GM18867 (cell line): ENCODE results near the gene STOX2.
"Not testable (repeated sequence)": the region's sequence is repeated elsewhere in the genome, so short reads cannot be mapped to it uniquely, and the experiment has no call there.

Experiments used
- ATAC-seq: cut with Tn5 transposase; IDR thresholded peaks from one replicate; pipeline ENCODE4 v1.9.1; 2021; ENCODE audit warnings: mild to moderate bottlenecking, moderate library complexity; ENCODE audit not compliant: unreplicated experiment

The STOX2 gene

GRCh38 chr4:183932576-183932975 lies 27.5 kb downstream of the STOX2 start:
- ATAC-seq = no peak

- no peak for ATAC-seq
Measured at GRCh38 chr4:183934761-183935160, 29.7 kb downstream of the STOX2 start.

DNA sequence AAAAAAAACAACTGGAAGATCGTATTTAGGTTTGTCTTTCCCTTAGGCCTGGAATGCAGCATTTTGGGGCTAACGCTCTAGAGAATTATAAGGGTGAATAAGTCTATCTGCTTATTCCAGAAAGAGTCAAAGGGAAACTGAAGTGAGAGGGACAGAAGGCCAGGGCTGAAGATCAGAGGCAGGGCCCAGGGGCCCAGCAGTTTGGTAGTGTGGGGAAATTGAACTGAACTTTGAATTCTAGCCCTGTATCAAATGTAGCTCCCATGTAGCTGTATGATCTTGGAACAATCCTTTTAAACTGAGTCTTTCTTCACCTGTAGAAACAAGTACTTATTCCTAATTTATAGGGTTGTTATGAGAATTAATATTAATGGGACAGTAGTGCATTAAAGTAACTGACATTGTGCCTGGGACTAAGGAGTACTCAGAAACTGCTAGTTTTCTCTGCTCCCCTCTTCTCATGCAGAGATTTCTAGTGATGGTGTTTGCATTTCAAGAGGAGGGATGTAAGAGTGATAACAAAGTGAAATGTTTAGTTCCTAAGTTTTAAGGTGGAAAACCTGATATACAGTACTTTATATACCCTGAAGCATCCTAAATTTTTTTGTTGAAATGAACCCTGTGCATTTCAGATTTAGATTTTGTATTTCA lies 30.4 kb downstream of the STOX2 start:
- no peak for ATAC-seq

DNA sequence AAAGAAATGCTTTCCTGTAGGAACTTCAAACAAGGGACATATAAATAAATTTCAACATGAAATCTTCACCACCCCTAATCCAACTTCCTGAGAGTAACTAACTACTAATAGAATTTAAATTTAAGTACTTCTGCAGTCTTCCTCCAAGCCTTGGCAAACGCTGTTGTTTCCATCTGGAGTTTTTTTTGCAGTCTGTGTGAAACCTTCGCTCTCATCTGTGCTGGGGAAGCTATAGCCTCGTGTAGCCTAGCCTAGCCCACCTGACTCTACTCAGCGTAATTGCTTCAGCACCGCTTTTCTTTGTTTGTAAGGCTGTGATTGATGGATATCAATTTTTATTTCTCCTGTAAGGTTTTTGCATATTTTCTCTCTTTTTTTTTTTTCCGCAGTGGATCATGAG lies 30.9 kb downstream of the STOX2 start:
- ATAC-seq = no peak

GRCh38 chr4:183936574-183937345 lies 31.7 kb downstream of the STOX2 start:
- ATAC-seq = no peak

- no peak for ATAC-seq
Measured at GRCh38 chr4:183940864-183941263, 35.8 kb downstream of the STOX2 start.

DNA sequence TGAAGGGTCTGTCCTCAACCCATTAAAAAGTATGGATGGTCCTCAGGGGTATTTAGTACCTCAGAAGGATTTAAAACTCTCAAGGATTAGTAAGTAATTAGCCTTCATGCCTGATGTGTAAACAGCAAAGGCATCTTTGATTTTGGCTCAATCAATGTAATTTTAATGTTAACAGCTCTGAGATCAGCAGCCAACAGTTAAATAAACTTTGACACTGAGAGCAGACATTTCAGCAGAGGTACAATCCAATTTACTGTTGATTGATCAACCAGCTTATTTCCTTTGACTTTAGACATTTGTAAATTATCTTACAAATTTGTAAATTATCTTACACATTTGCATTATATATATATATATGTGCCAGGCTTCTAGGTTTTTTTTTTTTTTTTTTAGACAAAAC lies 36.9 kb downstream of the STOX2 start:
- ATAC-seq = no peak

DNA sequence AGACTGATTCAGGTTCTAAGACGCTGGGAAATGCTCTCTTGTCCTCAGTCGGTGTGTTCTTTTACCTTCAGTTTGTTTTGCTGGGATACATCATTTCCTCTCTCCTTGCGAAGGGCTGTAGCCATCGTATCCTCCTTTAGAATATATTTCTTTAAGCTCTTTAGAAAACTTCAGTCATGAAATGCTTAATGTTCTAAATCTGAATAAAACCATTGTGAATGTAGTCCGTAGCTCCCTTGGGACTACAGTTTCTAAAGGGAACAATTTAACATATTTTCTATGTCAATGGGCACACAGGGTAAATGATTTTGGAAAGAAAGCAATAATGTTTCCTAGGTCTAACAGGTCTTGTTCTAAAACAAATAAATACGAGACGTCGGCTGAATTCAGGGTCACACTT lies 40.6 kb downstream of the STOX2 start:
- ATAC-seq = no peak

DNA sequence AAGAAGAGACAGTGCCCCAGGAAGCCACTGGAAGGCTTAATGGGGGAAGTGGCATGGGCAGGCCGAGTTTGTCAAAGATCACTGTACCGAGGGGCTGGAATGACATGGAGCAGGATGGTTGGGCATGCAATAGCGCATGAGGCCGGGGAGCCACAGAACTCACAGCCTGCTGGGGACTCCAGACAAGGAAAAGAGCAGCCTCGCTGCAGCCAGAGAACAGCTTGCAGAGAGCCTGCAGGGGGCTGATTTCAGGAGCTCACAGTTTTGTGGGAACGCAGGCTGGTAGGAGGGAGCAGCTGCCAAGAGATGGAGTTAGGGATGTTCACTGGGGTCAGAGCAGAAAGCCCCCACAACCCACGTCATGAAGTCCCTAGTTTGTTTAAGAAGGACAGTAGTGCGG lies 45.4 kb downstream of the STOX2 start:
- ATAC-seq = no peak

GRCh38 chr4:183952652-183953051 lies 47.5 kb downstream of the STOX2 start:
- ATAC-seq = not testable (repeated sequence)

DNA sequence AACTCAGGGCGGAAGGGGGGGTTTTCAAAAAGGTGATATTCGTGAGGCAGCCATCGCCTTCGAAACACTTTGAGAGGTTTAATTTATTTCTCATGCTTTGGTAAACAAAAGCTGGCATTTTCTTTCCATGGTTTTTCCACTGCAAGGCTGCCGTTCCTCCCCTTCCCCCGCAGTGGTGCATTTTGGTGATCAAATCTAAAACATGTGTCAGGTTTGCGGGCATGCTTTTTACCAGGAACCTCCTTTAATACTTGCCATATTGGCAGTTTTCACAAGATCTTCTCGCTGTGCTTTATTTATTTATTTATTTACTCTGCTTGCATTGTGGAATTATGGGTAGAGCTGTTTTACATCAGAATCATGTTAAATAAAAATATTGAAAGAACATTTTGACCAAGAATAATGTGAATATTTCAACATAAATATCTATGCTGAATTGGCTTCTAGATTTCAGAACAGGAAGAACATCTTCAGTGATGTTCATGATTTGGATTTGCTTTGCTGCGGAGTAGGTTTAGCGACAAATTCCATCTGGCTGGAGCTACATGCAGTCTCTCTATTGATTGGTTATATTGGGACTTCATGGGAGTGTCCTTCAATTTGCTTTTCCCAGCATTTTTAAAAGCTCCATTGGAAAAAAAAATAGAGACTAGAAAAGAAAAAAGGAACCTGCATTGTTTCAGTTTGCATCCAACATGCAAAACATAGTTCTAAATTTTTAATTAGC lies 54.4 kb downstream of the STOX2 start:
- ATAC-seq = no peak

DNA sequence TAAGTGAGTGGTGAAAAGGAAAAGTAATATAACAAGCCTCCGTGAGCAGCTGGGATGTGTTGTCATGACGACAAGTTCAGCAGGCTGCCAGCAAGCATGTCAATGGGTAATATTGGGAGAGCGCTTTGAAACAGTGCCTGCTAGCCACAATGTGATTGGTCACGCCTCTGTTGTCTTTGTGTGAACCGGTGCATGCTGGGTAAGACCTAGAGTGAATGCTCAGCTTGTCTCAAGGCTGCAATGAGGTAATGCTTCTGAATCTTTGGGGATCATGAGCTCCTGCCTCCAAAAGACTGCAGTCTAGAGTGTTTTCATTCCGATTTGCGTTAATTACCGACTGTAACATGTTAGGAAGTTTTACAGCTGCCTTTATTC lies 54.9 kb downstream of the STOX2 start:
- no peak for ATAC-seq

DNA sequence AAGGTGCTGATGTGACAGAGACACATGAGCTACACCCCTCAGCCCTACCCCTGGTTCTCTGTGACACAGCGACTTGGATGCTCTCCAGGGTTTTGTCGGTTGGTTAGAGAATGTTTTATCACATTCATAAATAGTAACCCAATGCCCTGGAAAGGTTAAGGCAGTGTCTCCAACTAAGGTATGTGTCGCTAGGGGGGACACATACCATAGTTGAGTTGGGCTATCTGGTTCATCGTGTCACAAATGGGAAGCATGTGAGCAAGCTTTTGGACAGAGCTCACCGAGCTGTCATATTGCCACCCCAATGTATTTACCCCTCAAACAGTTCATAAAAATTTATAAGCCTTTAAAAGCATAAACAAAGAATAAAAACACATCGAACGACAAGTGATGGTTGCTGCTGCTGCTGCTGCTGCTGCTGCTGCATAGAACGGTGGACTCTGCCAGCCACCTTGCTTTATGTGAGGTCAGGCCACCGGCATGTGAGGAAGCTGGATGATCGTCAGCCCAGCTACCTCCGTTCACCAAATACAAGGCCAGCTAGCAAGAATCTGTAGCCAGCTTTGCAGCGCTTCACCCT lies 55.9 kb downstream of the STOX2 start:
- no peak for ATAC-seq

DNA sequence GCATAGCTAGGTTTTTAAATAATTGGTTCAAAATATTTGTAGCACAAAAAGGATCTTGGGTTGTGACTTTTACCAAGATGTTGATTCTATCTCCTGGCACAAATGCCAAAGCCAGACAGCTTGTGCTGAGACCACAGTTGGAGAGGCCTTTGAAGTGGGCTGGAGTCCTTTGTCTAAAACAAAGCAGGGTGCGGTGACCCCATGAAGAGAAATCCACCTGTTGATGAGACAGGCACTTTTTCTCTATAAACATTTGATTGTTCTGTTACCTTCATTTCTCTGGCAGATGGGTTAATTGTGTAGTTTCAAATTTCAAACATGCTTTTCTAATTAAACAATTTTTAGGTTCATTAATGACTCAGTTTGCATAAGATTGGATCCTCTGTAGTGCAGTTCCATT lies 56.7 kb downstream of the STOX2 start:
- no peak for ATAC-seq

GRCh38 chr4:183962419-183962818 lies 57.3 kb downstream of the STOX2 start:
- ATAC-seq = no peak

DNA sequence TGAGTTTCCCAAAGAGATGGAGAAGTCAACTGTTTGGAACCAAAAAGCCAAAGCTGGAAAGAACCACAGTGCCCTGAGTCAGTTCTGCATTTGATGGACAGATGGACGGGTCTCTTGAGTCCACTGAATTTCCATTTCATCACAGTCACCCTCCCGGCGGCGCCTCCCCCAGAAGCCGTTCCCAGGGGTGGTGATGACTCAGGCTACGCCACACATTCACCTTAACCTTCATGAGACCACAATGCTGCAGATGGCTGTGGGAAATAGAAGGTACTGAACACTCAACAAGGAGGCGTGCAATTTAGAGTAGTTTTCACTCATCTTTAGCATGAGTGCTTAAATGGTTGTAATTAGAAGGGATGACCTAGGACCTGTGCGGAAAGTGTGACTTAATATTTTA lies 61.3 kb downstream of the STOX2 start:
- ATAC-seq = no peak

DNA sequence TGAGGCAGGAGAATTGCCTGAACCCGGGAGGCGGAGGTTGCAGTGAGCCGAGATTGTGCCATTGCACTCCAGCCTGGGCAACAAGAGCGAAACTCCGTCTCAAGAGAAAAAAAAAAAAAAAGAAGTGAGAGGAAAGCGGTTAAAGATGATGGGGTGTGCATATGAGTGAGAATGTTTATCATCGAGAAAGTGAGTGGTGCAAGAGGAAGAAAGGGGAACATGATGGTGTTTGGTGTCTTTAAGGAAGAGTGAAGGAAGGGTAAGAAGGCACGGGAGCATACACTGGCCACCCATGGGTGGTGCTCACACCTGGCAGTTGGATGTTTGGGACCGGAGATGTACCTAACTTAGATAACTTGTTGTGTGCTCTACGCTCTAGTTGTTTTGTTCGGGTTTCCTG lies 62.2 kb downstream of the STOX2 start:
- ATAC-seq = no peak

GRCh38 chr4:183968502-183968901 lies 63.4 kb downstream of the STOX2 start:
- ATAC-seq = no peak

- ATAC-seq = no peak
Measured at GRCh38 chr4:183968931-183969330, 63.8 kb downstream of the STOX2 start.

GRCh38 chr4:183969596-183969995 lies 64.5 kb downstream of the STOX2 start:
- ATAC-seq = no peak

DNA sequence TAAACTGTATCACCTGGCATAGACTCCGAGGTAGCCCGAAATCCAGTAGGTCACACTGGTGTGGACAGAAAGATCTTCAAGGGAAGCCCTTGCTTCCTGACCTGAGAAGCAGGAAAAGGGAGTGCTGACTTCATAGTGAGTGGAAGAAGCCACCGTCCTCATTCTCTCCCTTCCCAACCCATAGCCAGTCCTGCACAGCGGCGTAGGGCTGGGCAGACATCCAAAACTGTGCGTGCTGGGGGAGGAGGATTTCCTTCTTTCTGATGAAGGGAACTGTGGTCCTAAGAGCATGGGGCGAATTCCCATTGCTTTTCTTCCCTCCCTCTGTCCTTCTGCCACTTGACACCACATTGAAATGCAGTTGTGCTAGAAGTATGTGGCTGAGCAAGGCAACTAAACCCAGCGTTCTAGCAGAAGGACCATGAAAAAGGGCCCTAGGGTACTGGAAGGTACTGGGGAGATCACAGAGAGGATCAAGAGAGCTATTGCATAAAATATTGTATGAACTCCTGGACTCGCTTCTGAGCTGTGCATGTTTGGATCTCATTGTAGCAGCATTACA lies 66.9 kb downstream of the STOX2 start:
- no peak for ATAC-seq
